HepG2 (cell line): ENCODE data around the gene VAMP4. TPM values are rescaled to one million over a fixed set of nuclear protein-coding genes. Genes with fewer than 3 reads are reported as not detected.

Experiments used
- ATF1 ChIP-seq: IDR thresholded peaks from 2 replicates; pipeline ENCODE4 v1.6.1; 2016; ENCODE audit warnings: mild to moderate bottlenecking, control low read depth
- CTCF ChIP-seq: sonication (generic); formaldehyde crosslinking; IDR thresholded peaks from 2 replicates; pipeline ENCODE4 v1.5.0; 2020; ENCODE audit warnings: mild to moderate bottlenecking, missing genetic modification reagents, moderate library complexity
- FLYWCH1 ChIP-seq: sonication (generic); formaldehyde crosslinking; IDR thresholded peaks from 2 replicates; pipeline ENCODE4 v1.8.1; 2023; ENCODE audit warnings: mild to moderate bottlenecking, missing genetic modification reagents
- IKZF5 ChIP-seq: IDR thresholded peaks from 2 replicates; pipeline ENCODE4 v1.6.1; 2018; ENCODE audit warnings: missing genetic modification reagents, mild to moderate bottlenecking, missing compliant biosample characterization
- KAT8 ChIP-seq: IDR thresholded peaks from 2 replicates; pipeline ENCODE4 v1.6.1; 2016; ENCODE audit warnings: missing genetic modification reagents, missing compliant biosample characterization
- KDM2A ChIP-seq: sonication (generic); formaldehyde crosslinking; IDR thresholded peaks from 2 replicates; pipeline ENCODE4 v1.4.0; 2020; ENCODE audit warnings: low read depth, missing genetic modification reagents, borderline replicate concordance
- LRRFIP1 ChIP-seq: sonication (generic); formaldehyde crosslinking; conservative IDR thresholded peaks from 2 replicates; pipeline ENCODE4 v1.4.0; 2020; ENCODE audit warnings: missing genetic modification reagents
- MIER2 ChIP-seq: IDR thresholded peaks from 2 replicates; pipeline ENCODE4 v1.6.1; 2016; ENCODE audit warnings: missing biosample characterization, missing genetic modification reagents
- NCOA1 ChIP-seq: sonication (generic); formaldehyde crosslinking; IDR thresholded peaks from 2 replicates; pipeline ENCODE4 v1.9.0; 2021; ENCODE audit warnings: missing genetic modification reagents
- NFRKB ChIP-seq: fragments of 450-650 bp; IDR thresholded peaks from 2 replicates; pipeline ENCODE4 v1.6.1; 2017
- PREB ChIP-seq: sonication (generic); formaldehyde crosslinking; IDR thresholded peaks from 2 replicates; pipeline ENCODE4 v1.4.0; 2020; ENCODE audit warnings: missing genetic modification reagents
- REXO4 ChIP-seq: sonication (generic); formaldehyde crosslinking; IDR thresholded peaks from 2 replicates; pipeline ENCODE4 v1.8.0; 2022; ENCODE audit warnings: missing genetic modification reagents, mild to moderate bottlenecking, borderline replicate concordance
- SALL2 ChIP-seq: sonication (generic); formaldehyde crosslinking; IDR thresholded peaks from 2 replicates; pipeline ENCODE4 v1.8.1; 2023; ENCODE audit warnings: mild to moderate bottlenecking, missing genetic modification reagents, inconsistent platforms
- ZFP36L2 ChIP-seq: sonication (generic); formaldehyde crosslinking; IDR thresholded peaks from 2 replicates; pipeline ENCODE4 v1.4.0; 2020; ENCODE audit warnings: missing genetic modification reagents
- ZFP82 ChIP-seq: sonication (generic); formaldehyde crosslinking; IDR thresholded peaks from 2 replicates; pipeline ENCODE4 v1.5.1; 2020; ENCODE audit warnings: mild to moderate bottlenecking, missing genetic modification reagents, borderline replicate concordance
- ZNF207 ChIP-seq: fragments of 450-650 bp; IDR thresholded peaks from 2 replicates; pipeline ENCODE4 v1.6.1; 2016; ENCODE audit warnings: antibody characterized with exemption, borderline replicate concordance
- ZNF280D ChIP-seq: sonication (generic); formaldehyde crosslinking; IDR thresholded peaks from 2 replicates; pipeline ENCODE4 v1.5.1; 2020; ENCODE audit warnings: mild to moderate bottlenecking, missing genetic modification reagents
- ZNF550 ChIP-seq: sonication (generic); formaldehyde crosslinking; IDR thresholded peaks from 2 replicates; pipeline ENCODE4 v1.4.0; 2020; ENCODE audit warnings: mild to moderate bottlenecking, missing genetic modification reagents, borderline replicate concordance
- ZNF615 ChIP-seq: sonication (generic); formaldehyde crosslinking; IDR thresholded peaks from 2 replicates; pipeline ENCODE4 v1.5.0; 2020; ENCODE audit warnings: mild to moderate bottlenecking, missing genetic modification reagents, borderline replicate concordance
- ZNF619 ChIP-seq: sonication (generic); formaldehyde crosslinking; IDR thresholded peaks from 2 replicates; pipeline ENCODE4 v1.4.0; 2020; ENCODE audit warnings: mild to moderate bottlenecking, missing genetic modification reagents
- ZNF670 ChIP-seq: sonication (generic); formaldehyde crosslinking; IDR thresholded peaks from 2 replicates; pipeline ENCODE4 v1.8.0; 2022; ENCODE audit warnings: mild to moderate bottlenecking, missing genetic modification reagents, borderline replicate concordance
- polyA plus RNA-seq, 8 experiments: library from polyadenylated mRNA; depleted of rRNA in 3 of 8; stranded (reverse) in 7 of 8; unstranded in 1 of 8; fragments of >200 nt; fragmentation: Illumina TruSeq in 4 of 8; extraction: Trizol in 4 of 8; gene quantifications; 2 replicates each; pipeline versions ENCODE4 v1.2.1 to v1.2.3, GENCODE V29; 2011 to 2016; ENCODE audit warnings: low read depth in 4 of 8, missing spikeins in 1 of 8, mixed read lengths in 1 of 8; ENCODE audit not compliant: insufficient read depth in 1 of 8
- total RNA-seq, 5 experiments: library from RNA; depleted of rRNA; stranded (reverse); fragments of >200 nt; fragmentation: Illumina TruSeq; extraction: Trizol; gene quantifications; 2 replicates each; pipeline ENCODE4 v1.2.3, GENCODE V29; 2016; ENCODE audit warnings: low read depth in 1 of 5

Gene VAMP4
- total and polyA plus RNA-seq, 2 of the 13 experiments (the other 11 are each of a cell fraction or from before 2014, with no cell fraction given): 1.4 to 2.0 TPM

- TF ChIP-seq IKZF5 (CRISPR knock-in tag): peak; percentile 60; the same call in 1 of the 2 replicates
- peak; percentile 89 for TF ChIP-seq KDM2A (CRISPR knock-in tag)
- TF ChIP-seq ZFP36L2 (CRISPR knock-in tag): no peak
- no peak for TF ChIP-seq NFRKB
- no peak for TF ChIP-seq ZNF207
- no peak for TF ChIP-seq FLYWCH1 (CRISPR knock-in tag)
- no peak for TF ChIP-seq ZNF550 (CRISPR knock-in tag)
- no peak for TF ChIP-seq ZFP82 (CRISPR knock-in tag)
- no peak for TF ChIP-seq ATF1
- no peak for TF ChIP-seq CTCF (CRISPR knock-in tag)
- TF ChIP-seq REXO4 (CRISPR knock-in tag): no peak
- 0 out of 2 replicates have a peak, but pooled peaks have one; percentile 34 for TF ChIP-seq SALL2
- no peak for TF ChIP-seq NCOA1 (CRISPR knock-in tag)
- TF ChIP-seq ZNF615 (CRISPR knock-in tag): no peak
- peak; percentile 90 for TF ChIP-seq KAT8 (CRISPR knock-in tag)
- no peak for TF ChIP-seq MIER2 (CRISPR knock-in tag)
- peak; percentile 86 for TF ChIP-seq ZNF619
- no peak for TF ChIP-seq LRRFIP1 (CRISPR knock-in tag)
- no peak for TF ChIP-seq PREB (CRISPR knock-in tag)
- no peak for TF ChIP-seq ZNF670 (CRISPR knock-in tag)
- no peak for TF ChIP-seq ZNF280D (CRISPR knock-in tag)
Measured at GRCh38 chr1:171741872-171742576, at the start of gene VAMP4 (continued).
